Fibroblast of skin of back (primary cell): ENCODE results near the gene TRIM34.
"Not testable (repeated sequence)": the region's sequence is repeated elsewhere in the genome, so short reads cannot be mapped to it uniquely, and the experiment has no call there.

Source experiments
- DNase-seq: peaks from one replicate; pipeline ENCODE4 v3.0.0-alpha.2; 2013

TRIM34 gene

DNA sequence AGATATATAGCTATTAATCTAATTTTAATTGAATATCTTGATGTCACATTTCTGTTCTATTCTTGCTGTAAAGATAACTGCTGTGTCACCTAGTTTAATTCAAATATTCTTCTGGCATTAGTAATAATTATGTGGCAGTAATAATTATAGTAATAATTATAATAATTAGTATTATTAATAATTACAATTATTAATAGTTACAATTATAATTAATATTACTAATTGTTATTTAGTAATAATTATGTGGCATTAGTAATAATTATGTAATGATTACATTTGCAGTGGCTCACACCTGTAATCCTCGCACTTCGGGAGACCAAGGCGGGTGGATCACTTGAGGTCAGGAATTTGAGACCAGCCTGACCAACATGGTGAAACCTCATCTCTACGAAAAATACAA is 61.6 kb downstream of the TRIM34 start:
- DNase-seq: no peak

DNA sequence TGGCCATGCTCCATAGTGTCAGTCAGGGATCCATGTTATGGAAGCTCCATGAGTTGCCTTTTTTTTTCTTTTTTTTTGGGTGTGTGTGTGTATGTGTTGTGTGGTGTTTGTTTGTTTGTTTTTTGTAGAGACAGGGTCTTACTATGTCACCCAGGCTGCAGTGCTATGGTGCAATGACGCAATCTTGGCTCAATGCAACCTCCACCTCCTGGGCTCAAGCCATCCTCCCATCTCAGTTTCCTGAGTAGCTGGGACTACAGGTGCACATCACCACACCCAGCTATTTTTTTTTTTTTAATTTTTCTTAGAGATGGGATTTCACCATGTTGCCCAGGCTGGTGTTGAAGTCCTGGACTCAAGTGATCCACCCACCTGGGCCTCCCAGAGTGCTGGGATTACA is 63.7 kb downstream of the TRIM34 start:
- DNase-seq: no peak

DNA sequence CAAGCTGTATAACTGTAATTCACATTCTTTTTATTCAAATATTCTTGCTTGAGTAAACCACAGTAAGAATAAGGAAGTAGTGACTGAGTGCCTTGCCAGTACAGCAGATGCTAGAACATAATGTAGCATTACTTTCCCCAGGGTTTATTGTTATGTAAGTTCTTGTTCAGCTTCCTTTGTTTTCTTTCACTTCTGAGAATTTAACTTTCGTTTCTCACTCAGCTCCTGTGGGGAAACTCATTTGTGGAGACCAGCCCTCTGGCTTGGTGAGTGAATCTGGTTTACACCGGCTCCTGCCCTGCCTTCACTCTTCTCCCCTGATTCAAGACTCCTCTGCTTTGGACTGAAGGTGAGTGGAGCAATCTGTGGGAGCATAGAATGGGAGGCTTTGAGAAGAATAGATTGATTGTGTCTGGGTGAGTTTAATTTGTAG is 64.8 kb downstream of the TRIM34 start, which contains the start of gene TRIM22:
Gene TRIM22, plus strand, starts transcription at position 240 of the 433 bp plus-strand sequence. CDS start 6,443 bp downstream, outside the sequence.
- DNase-seq: peak; percentile 70

DNA sequence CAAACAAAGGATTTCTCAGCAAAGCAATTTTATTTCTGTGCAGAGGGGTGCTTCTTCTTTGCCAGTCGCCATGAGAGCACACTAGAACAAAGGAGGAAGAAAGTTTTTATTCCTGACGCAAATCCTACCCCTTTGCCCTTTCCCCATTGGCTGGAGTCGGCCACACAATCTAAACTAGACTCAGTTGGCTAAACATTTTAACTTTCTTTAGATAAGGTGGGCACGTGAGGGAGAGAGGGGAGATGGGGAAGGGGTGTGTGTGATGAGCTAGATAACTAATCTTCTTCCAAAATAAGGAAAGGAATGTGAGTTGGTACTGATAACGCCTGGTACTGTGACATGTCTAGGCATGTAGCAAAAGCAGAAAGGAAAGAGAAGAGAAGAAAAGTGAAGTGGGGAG is 65.4 kb downstream of the TRIM34 start:
- DNase-seq: peak; percentile 12

DNA sequence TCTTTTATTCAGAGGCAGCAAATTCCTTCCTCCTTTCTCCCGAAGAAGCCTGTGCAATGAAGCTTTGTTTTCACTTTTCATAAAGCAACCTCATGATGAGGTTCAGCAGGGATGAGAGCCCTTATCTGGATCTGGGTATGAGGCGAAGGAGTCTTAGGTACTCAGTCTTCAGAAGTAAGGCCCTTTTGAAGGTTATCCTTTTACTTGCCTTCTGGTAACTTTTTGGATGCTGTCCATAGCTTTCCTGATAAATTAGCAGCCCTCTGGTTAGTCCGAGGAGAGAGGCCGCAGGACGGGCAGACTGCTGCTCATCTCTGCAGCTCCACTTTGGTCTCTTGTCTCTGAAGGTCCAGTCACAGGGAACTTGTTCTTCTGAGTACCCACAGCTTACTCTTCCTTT is 65.9 kb downstream of the TRIM34 start:
- DNase-seq: no peak

DNA sequence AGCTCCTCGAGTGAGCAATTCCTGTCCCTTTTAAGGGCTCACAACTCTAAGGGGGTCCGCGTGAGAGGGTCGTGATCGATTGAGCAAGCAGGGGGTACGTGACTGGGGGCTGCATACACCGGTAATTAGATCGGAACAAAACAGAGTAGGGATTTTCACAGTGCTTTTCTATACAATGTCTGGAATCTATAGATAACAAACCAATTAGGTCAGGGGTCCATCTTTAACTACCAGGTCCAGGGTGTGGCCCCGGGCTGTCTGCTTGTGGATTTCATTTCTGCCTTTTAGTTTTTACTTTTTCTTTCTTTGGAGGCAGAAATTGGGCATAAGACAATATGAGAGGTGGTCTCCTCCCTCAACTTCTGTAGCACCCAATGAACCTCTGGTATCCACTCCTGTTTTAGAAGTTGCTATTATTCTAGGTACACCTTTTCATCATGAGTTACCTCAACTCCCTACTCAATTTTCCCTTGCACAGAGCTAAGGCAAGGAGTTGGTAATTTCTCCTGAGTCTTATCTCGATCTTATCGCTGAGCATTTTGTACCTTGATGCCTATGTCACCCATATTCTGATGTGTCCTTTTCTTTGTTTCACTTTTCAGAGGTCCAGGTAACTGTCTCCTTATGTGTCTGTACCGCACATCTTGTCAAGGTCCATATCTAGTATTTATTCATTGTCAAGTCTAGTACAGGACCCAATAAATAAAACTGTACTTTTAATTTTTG is 66.6 kb downstream of the TRIM34 start:
- not testable (repeated sequence) for DNase-seq

DNA sequence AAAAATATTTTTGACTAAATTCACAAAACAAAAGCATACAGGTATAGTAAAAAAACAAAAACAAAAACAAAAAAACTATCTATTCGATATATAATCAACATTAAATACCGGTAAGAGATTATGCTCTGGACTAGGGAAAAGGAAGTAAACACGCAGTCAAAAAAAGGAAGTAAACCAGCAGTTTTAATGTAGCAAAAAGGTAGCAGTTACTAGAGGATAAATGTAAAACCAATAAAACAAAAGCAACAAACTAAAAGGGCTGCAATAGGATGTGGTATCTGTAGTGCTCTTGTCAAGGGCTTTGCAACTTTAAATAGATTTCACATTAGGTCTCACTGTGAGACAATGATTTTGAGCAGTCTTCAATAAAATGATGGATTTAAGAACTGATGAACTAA is 67.2 kb downstream of the TRIM34 start:
- DNase-seq: no peak
